22Rv1 (cell line): ENCODE results near the gene CRKL.

ENCODE experiments used
- CTCF ChIP-seq: fragments of 450-650 bp; IDR thresholded peaks from 2 replicates; pipeline ENCODE4 v1.5.1; 2017; ENCODE audit warnings: mild to moderate bottlenecking
- ZFX ChIP-seq: fragments of 450-650 bp; IDR thresholded peaks from 2 replicates; pipeline ENCODE4 v1.6.1; 2017; ENCODE audit warnings: antibody characterized with exemption, borderline replicate concordance

DNA sequence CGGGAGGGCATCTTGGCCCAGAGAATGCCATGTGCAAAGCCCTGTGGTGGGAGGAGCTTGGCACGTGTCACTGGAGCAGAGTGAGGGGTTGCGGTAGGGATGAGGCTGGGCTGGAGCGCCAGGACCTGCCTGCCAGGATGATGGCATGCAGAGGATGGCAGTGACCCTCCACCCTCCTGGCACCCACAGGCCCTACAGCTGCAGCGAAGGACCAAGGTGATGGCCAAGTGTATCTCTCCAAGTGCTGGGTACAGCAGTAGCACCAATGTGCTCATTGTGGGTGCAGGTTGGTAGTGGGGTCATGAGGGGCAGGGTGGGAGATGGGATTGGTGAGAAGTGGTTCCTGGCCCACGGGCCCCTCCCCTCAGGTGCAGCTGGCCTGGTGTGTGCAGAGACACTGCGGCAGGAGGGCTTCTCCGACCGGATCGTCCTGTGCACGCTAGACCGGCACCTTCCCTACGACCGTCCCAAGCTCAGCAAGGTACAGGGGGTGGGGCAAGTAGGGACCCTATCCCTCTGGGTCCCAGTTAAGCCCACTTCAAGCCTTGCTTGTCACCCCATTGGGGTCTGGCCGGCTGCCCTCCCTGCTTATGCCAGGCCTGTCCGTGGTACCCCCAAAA lies 57.2 kb downstream of the CRKL start:
- TF ChIP-seq CTCF (no peak), ZFX (no peak)
